OCI-M2 (cell line): Measurements from ENCODE around the gene GFRA1.

Experiments
- DNase-seq: peaks from one replicate; lab custom pipeline; 2025; ENCODE audit not compliant: unreplicated experiment; lab: John Stamatoyannopoulos, UW

GFRA1 gene

DNA sequence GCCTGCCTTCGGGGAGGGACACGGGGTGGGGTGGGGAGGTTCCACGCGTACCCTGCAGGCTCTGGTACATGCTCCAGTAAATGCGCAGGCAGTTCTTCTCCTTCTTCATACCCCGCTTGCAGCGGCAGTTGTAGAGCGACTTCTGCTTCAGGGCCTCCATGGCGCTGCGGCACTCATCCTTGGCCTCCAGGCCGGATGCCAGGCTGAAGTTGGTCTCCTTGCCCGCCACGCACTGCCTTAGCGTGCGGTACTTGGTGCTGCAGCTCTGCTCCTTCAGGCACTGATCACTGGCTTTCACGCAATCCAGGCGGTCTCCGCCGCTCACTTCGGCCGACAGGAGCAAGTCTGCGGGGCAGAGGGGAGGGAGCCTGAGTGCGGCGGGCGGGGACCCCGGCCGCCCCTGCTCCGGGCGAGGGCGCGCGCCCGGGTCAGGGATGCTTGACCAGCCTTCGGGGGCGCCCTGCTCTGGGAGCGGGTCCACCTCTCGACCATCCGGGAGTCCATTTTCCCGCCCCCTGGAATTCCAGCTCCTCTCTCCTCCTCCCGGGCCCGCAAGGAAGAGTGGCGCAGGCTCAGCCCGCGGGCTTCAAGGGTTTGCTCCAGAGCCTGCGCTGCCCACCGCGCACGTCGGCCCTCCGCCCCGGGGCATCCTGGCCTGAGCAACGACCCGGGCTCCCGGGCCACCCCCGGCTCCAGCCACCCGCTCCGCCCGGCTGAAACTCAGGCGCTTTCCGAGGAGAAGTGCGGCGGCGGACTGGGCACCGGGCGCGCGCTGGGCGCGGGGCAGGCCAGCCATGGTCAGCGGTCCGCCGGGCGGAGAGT is 2.0 kb downstream of the GFRA1 start:
- DNase-seq: no peak

DNA sequence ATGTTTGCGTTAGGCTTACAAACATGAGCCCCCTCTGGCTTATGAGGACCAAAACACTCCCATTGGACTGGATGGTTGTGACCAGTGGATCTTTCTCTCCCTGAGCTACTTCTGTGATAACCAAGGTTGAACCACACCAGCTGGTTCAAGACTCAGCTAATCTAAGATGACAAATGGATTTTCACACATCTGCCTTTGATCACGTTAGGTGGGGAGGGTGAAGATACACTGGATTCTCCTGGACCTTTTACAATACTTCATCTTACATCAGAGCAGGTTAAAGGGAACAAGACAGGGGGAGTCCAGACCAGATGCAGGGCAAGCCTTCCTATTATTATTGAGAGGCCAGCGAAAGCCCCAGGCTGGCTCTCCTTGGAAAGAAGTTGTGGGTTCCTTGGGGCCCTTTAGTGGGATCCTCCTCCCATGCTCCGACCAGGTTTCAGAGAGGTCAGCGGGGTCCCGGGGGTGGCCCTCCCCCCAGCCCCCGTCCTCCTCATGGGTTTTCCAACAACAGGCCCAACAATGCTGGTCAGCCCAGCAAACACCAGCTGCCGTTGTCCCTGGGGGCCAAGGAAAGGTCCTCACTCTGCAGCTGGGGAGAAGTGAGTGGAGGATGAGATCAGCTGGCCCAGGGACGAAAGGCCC is 2.8 kb downstream of the GFRA1 start:
- DNase-seq: no peak

DNA sequence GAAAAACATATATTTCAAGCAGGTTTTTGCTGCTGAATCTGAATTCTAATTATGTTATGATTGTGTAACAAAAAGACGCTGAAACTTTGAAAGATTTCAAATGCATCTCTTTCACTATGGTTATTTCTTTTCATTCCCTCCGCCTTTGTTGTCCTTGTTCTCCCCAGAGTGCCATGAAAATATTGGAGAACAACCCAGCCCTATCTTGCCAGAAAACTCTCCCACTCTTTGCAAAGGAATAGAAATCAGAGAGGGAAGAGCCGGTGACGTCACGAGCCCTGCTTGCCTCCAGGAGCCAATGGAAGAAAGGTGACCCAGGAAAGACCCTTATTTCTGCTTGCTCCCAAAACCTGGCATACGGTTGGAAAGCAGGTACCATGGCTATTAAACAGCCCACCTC is 3.4 kb downstream of the GFRA1 start:
- DNase-seq: no peak

DNA sequence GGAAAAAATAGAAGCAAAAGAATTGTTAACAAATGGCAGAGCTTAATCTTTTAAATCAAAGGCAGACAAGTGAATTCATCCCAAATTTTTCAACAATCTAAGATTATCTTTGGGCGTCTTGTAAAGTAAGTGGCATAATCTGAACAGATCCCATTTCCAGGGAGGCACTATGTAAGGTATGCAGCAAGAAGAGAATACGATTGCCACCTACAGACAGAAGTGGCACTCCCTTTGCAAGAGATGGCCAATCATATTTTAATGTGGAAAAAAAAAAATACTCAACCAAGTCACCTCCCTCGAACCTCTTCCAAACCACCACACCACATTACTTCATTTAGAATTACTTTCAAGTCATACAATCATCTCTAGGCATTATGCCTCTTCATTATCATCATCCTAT is 4.0 kb downstream of the GFRA1 start:
- no peak for DNase-seq

DNA sequence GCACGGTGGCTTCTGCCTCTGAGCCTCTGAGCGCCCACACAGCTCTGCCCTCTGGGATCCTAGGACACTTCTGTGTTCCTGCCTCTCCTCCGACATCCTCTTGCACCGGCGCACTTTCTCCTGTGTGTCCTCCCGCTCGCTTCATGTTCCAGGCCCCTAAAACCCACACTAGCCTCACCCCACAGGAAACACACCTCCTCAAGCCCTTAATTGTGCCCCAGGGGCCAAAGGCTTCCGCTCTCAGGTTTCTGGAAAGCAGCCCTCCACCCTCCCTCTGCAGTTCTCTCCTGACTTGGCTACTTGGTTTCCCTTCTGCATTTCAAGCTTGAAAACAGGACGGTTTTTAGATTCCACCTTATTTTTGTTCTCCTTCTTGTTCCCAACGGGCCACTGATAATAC is 7.3 kb downstream of the GFRA1 start:
- no peak for DNase-seq

DNA sequence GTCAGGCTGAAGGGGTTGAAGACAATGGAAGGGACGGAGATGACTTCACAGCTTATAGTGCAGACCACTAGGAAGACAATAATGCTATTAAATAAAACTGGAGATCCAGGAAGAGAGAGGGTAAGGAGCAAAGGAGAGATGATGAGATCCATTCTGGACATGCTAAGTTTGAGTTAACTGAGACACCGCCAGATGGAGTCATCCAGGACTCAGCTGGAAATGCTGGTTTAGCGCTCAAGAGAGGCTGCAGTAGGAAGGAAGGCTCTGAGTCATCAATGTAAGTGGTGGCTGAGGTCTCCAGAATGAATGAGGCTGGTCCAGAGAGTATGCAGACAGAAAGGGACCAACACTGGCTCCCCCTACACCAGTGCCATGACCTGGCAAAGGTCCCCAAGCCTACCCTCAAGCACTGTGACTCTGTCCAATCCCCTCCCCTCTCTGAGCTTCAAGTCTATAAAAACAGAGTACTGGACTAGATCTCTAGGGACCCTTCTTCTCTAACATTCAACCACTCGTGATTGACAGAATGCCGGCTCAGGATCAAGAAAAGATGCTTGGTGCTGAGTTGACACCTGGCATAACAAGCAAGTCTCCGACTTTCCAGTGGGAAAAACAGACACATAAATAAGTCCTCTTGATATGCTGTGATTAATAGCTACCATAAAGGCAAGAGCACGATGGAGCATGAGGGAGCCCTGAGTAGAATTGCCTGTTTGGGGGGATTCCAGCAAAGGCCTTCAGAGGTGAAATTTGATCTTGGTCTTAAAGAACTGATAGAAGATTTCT is 8.9 kb downstream of the GFRA1 start:
- DNase-seq: no peak

DNA sequence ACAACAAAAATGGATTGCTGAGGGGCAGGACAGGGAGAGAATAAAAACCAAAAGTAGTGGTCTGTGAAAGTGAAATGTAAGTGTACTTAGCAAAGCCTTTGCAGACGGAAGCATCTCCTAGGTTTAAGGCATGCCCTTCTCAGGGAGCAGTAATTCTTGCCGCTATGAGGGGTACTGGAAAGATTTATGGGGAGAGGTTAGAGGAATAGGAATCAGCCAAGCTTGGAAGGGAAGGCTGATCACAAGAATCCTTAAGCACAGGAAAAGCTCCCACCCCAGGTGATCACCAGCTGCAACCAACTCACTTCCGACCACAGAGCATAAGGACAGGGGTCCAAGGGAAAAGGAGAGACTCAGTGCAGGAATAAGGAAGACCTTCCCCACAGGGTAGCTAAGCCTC is 10.3 kb downstream of the GFRA1 start:
- DNase-seq: no peak

DNA sequence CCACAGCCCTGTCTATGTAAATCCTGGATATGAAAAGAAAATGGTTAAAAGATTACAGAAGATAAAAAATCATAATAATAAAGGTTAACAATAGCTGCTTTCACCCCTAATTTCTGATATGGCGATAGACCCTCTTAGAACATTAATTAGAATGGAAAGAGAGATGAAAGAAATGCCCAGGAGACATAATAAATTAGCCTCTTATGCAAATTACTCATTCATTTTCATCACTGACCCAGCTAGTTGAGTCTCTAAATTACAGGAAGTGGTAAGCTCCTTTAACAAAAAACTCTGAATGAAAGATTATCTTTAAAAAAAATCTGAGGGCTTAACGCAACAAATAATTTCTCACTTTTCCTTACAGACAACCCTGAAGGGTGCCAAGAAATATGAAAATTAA is 12.4 kb downstream of the GFRA1 start:
- DNase-seq: no peak

DNA sequence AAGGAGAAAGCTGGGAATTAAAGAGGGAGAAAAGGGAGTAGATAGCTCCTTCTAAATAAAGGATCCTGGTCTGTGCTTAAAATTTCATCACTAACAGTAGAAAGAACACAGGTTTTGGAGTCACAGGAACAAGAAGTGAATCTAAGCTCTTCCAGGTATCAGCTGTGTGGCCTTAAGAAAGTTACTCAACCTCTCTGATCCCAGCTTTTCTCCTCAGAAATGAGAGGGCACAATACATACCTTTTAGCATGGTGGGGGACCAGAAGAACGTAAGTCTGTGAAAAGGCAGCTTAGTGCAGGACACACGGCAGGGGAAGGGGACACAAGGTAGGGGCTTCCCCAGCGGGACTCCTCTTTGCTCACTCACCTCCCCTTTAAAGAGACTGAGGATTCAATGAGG is 13.4 kb downstream of the GFRA1 start:
- DNase-seq: no peak

DNA sequence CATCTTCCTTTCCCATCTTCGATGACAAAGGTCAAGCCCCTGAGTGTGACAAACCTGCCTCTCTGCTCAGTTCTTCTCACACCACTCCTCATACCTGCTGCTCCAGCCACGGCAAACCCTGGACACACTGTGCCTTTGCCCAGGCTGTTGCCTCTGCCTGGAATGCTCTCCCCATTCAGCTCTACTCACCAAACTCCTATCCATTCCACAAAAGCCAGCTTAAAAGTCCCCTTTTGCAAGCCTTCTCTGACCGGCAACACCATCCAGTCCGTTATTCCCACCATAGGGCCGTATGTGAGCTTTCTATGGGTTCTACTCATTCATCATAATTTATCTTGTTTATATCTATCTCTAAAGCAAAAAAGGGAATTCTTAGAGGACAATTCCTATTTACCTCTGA is 15.2 kb downstream of the GFRA1 start:
- no peak for DNase-seq

DNA sequence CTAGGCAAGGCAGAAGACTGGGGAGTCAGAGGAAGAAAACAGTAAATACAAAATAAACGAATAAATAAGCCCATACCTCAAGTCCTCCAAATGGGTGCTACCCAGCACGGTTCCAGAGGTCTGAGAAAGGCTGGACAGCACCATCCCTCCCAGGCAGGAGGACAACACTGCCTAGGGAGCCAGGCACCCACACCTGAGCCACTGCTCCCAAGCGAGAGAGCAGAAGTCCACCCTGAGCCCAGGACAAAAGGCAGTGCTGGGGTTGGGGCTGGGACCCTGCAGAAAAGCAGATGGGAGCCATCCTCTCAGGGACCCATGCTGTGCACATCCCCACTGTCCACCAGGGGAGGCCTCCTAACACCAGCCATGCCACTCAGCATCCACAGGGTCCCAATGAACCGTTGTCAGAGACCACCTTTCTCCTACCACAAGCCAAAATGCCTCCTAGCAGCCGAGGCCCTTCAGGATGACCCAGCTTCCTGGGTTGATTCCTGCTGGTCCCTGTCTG is 16.2 kb downstream of the GFRA1 start:
- DNase-seq: no peak

DNA sequence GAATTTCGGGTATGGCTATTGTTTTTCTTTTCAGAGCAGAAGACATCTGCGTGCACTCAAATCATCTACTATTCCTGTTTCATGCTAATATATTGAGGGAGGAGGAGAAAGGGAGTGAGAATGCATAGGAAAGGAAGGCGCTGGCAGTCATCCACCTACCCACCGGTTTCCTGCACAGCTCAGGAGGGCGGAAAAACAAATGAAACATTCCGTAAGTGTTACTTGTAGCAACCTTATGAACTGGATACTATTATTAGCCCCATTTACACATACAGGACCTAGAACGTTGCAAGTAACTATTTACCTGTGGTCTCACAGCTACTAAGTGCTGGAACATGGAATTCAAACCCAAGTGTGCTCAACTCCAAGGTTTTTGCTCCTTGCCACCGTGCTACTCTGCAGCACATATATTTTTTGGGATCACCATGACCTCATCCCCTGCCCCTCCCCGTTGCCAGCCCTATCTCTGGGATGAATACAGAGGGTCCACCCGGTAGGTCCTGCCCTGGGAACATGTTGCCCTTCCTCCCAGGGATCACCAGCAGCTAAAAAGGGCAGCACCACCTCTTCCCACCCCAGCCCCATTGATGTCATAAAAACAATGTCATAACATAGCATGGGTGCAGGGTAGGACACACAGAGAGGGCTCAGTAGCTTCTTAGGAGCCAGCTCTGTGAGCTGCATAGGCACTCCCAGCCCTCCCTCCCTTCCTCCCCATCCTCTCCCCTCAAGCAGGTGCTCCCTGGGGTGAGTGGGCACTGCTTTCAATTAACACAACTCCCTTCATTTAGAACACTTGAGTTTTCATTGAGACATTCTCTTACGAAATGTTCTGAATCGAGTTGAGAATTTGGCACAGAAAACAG is 16.9 kb downstream of the GFRA1 start:
- DNase-seq: no peak

DNA sequence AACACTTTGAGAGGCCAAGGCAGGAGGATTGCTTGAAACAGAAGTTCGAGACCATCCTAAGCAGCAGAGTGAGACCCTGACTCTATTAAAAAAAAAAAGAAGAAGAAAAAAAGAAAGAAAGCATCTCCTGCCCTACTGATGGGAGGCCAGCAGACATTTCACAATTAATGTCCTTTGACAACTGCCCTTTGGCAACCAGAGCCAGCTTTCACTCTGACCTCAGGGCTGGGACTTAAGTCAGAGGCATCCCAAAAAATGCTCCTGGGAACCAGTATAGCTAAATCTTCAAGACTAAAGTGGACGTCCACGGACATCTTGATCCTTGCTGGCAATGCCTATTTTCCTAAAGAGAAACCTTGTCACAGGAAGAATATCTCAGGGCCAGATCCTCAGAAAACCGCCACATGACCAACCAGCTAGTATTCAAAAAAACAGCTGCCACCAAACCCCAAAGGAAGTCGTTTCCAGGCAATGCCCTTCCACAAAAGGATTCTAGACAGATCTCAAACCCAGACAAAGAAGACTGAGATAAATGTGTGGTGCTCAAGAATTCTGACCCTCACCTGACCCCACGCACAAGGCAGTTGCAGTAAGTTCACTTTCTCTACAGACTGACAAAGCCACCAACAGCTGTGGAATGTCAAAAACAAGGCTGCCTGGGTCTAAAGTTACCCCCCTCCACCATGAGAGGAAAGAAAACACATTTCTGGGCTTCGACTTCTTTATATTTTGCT is 18.4 kb downstream of the GFRA1 start:
- DNase-seq: no peak

DNA sequence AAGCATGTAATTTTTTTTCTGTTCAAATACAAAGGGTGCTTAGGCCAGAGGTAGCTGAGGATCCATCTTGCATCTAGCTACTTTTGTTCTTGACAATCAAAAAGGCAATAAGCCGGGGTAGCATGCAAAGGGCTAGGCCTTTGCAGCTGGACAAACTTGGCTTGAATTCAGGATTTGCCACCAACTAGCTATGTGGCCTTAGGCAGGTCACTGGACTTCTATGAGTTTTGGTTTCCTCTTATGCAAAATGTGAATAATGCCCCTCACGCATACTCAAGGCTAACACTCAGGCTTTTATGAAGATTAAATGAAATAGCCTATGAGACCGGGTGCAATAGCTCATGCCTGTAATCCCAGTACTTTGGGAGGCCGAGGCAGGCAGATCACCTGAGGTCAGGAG is 19.3 kb downstream of the GFRA1 start:
- DNase-seq: no peak

DNA sequence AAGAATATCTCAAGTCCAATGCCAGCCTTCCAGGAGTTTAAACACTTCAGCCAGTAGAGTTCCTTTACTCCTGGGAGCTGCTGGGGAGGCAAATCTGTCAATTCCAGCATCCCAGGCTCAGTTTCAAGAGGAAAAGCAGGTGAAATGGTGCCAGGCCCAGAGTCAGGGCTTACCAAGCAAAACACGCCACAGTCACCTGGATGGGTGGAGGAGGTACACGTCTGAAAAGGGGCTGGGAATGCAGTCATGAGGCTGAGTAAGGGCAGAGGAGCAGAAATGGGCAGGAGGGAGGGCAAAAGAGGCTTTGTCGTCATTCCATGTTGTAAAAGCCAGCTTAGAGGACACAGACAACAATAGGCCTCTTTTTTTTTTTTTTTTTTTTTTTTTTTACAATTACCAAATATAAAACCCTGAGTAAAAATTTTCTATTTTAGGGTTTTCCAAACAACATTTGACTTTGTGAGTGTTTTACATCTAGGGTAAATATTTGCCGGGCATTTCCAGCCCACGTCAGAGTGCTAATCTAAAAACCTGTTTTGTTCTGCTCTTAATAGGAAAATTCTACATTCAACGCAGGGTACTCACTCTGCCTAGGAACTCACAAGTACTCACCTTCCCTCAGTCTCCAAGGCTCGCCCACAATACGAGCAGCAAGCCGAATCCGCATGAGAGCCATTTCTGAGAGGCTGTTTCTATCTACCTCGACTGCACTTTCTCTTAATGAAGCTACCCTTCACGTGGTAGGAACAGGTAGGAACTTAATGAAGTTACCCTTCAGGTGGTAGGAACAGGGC is 21.2 kb downstream of the GFRA1 start:
- no peak for DNase-seq

DNA sequence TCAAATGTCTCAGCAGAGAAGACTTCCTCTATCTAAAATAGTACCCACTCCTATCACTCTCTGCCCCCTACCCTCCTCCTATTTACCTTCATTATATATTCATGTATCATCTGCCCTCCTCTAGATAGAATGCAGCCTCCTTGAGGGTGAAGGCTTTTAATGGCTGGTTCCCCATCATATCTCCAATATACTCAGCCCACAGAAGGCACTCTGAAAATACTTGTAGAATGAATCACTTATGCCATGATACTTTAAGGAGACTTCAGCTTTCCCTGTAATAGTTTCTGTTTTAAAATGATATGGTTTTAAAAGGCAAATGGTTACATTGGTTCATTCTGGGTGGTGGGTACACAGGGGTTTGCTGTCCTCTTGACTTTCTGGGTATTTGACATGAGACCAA is 25.3 kb downstream of the GFRA1 start:
- DNase-seq: no peak

DNA sequence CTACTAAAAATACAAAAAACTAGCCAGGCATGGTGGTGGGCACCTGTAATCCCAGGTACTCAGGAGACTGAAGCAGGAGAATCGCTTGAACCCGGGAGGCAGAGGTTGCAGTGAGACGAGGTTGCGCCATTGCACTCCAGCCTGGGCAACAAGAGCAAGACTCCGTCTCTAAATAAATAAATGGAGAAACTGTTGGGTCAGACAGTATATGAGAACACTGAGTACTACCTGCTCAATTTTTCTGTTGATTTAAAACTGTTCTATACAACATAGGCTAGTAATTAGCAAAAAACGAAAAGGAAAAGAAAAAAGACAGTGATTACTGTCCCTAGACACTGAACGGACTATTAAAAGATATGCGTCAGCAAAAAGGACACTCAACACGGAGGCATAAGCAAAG is 26.7 kb downstream of the GFRA1 start:
- DNase-seq: no peak

DNA sequence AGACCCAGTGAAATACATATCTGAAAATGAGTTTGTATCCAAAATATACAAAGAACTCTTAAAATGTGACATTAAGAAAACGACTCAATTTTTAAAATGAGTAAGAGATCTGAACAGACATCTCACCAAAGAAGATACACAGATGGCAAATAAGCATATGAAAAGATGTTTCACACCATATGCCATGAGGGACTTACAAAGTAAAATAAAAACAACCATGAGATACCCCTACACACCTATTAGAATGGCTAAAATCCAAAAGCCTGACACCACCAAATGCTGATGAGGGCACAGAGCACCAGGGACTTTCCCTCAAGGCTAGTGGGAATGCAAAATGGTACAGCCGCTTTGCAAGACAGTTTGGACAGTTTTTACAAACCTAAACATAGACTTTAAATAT is 27.9 kb downstream of the GFRA1 start:
- no peak for DNase-seq

DNA sequence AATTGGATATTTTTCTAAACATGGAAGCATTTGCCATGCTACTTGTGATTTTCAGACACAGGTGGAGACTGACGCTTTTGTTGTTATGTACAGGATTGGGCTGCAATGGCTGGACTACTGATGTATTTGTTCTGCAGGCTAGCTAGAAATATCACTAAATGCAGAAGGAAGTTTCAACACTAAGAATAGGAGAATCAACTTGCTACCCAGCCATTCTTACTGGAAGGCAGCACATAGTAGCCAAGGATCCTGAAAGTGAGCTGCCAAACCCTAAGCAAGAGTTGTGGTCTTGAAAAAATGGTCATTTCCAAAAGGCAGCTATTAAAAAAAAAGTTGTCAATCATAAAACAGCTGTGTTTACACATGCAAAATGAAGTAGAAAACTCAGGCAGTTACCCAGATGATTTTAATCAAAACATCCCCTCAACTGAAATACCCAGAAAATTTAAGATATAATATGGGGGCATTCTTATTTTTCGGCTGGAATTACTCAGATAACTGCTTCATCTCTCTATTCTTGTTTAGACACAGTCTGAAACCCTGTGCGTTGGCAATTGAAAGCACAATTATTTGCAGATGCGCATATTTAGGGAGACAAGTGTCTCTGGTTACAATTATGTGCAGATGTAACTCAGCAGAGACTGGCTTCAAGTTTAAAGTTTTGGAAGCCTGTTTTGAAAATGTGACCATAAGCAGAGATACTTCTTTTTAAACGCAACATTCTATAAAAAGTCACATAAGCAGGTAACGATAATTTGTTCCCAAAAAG is 31.2 kb downstream of the GFRA1 start:
- no peak for DNase-seq
